GM18868 (cell line): ENCODE measurements around the gene AGRN.
A peak's percentile ranks its signal among the peaks of the same experiment; 100 is the strongest.
"Not testable (repeated sequence)": the region's sequence is repeated elsewhere in the genome, so short reads cannot be mapped to it uniquely, and the experiment has no call there.

Experiments used
- ATAC-seq: cut with Tn5 transposase; IDR thresholded peaks from one replicate; pipeline ENCODE4 v1.9.1; 2021; ENCODE audit warnings: mild to moderate bottlenecking, moderate library complexity; ENCODE audit not compliant: unreplicated experiment

Gene AGRN

GRCh38 chr1:1049318-1050165 is 29.6 kb downstream of the AGRN start:
- no peak for ATAC-seq

DNA sequence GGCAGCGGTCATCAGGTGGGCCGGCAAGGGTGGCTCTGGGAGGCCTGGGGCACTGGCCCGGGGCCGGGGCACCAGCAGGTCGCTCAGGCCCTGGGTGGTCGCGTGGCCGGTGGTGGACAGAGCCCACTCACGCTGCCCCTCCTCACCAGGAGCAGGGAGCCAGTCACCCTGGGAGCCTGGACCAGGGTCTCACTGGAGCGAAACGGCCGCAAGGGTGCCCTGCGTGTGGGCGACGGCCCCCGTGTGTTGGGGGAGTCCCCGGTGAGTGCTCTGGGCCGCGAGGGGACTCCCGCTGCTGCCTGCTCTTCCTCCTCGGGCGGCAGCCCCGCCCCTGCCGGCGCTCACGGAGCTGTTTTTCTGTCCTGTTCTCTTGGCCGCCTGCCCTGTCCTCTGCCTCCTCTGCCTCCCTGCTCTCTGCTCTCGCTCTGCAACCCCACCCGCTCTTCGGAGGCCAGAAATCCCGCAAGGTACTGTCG is 30.7 kb downstream of the AGRN start:
- no peak for ATAC-seq

DNA sequence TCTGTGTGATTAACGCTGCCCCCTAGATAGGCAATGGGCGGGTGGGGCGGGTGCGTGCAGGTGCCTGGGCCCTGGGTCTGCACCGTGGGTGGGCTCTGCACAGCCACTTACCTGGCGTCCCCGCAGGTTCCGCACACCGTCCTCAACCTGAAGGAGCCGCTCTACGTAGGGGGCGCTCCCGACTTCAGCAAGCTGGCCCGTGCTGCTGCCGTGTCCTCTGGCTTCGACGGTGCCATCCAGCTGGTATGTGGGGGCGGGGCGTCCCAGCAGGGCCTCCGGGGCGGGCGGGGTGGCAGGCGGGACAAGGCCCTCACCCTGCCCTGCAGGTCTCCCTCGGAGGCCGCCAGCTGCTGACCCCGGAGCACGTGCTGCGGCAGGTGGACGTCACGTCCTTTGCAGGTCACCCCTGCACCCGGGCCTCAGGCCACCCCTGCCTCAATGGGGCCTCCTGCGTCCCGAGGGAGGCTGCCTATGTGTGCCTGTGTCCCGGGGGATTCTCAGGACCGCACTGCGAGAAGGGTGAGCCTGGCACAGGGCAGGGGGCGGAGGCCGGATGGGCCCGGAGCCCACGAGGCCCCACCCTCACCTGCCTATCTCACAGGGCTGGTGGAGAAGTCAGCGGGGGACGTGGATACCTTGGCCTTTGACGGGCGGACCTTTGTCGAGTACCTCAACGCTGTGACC is 31.3 kb downstream of the AGRN start:
- ATAC-seq, result no peak

DNA sequence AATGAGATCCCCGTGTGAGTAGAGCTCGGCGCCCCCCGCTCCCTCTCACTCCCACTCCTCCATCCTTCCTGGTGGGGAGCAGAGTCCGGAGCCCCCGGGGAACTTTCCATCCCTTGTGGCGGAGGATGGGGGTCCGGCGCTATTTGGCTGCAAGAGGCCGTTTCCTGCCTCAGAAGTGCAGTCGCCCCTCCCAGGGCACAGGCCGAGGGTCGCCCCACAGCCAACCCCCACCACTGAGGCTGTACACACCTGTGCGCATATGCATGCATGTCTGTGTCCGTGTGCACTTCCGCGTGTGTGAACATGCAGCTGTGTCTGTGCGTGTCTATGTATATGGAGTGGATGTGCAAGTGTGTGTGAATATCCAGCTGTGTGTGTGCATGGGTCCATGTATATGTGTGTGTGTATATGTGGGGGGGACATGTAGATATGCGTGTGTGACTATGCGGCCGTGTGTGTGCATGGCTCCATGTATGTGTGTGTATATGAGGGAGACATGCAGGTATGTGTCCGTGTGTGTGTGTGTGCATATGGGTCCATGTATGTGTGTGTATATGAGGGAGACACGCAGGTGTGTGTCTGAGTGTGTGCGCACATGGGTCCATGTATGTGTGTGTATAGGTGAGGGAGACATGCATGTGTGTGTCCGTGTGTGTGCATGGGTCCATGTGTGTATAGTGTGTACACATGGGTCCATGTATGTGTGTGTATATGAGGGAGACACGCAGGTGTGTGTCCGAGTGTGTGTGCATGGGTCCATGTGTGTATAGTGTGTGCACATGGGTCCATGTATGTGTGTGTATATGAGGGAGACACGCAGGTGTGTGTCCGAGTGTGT is 32.3 kb downstream of the AGRN start:
- ATAC-seq, result no peak

DNA sequence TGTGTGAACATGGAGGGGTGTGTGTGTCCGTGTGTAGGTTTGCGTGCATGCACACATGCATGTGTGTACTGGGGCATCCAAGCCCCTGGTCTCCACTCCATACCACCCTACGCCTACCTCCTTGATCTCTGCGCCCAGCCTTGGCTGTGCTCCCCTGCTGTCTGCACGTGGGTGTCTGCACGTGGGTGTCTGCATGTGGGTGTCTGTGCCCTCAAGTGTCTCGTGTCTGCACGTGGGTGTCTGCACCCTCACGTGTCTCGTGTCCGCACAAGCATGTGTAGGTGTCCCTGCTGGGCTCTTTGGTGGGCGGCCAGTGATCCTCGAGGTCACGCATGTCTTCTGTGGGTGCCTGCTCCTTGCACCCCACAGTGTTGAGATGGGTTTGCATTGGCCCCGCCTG is 33.1 kb downstream of the AGRN start:
- ATAC-seq, result no peak

GRCh38 chr1:1053682-1054081 is 33.8 kb downstream of the AGRN start:
- no peak for ATAC-seq

GRCh38 chr1:1054099-1054700 is 34.3 kb downstream of the AGRN start:
- no peak for ATAC-seq

- ATAC-seq, result no peak
These were observed 35.1 kb downstream of the AGRN start for GRCh38 chr1:1054971-1055370.

GRCh38 chr1:1055841-1056736 is 36.2 kb downstream of the AGRN start:
- ATAC-seq, result no peak

DNA sequence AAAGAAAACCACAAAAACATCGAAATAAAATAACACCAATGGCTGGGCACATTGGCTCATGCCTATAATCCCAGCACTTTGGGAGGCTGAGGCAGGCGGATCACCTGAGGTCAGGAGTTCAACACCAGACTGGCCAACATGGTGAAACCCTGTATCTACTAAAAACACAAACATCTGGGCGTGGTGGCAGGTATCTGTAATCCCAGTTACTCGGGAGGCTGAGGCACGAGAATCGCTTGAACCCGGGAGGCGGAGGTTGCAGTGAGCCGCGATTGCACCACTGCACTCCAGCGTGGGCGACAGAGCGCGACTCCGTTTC is 37.8 kb downstream of the AGRN start:
- ATAC-seq, result not testable (repeated sequence)

DNA sequence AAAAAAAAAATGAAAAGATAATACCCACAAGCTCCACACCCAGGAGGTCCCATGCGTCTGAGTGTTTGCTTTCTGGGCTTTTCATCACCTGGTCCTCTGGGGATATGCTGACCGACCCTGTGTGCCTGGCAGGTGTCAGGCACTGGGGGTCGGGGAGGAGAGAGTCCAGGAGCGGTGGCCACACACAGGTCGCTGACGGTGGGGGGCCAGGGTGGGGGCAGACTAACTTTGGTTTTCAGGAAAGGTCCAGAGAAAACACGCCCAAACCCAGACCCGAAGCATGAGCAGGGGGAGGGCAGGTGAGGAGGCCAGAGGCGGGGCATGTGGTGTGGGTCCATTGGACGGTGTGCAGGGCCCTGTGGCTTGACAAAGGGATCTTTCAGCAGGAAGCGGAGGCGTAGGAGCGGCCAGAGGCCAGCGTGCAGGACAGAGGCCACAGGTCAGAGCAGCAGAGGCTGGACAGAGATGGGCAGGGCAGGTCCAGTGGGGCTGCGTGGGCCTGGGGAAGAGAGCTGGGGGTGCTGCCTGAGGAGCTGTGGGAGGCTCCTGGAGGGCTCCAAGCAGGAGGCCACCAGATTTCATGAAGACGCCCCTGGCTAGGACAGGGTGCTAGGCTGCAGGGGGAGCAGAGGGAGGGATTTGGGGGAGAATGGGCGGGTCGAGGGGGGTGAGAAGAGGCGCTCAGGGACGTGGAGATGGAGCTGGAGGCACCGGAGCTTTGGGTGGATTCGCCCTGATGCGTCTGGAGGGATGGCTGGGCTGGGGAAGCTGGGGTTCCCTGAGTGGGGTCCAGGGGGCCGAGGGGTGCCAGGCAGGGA is 38.4 kb downstream of the AGRN start:
- no peak for ATAC-seq

DNA sequence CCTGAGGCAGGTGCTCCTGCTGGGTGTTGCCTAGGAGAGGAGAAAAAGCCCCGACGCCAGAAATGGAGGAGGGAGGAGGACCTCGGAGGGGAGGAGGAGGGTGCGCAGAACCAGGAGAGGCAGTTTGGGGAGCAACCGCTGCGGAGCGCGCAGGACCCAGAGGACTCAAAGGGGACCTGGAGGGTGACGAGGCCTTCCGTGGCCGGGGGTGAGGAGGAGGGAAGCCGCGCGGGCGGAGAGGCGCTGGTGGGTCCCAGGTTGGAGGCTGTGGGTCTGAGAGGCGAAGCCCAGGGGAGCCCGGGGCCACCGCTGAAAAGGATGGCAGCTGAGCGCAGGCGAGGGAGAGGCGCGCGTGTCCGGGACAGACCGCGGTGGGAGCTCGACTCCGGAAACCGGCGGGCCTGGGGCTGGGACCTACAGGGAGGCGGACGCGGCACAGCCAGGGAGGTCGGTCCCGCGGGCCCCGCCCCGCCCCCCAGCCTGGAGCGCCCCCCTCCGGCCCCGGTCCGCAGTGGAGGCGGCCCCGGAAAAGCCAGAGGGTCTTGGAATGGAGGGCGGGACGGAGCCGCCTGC is 39.1 kb downstream of the AGRN start:
- peak; percentile 32 for ATAC-seq

- peak; percentile 55 for ATAC-seq
These were observed 39.8 kb downstream of the AGRN start for GRCh38 chr1:1059494-1060280.

- ATAC-seq, result no peak
These were observed 40.5 kb downstream of the AGRN start for GRCh38 chr1:1060281-1061000.

- no peak for ATAC-seq
These were observed 41.9 kb downstream of the AGRN start for GRCh38 chr1:1061682-1062345.

DNA sequence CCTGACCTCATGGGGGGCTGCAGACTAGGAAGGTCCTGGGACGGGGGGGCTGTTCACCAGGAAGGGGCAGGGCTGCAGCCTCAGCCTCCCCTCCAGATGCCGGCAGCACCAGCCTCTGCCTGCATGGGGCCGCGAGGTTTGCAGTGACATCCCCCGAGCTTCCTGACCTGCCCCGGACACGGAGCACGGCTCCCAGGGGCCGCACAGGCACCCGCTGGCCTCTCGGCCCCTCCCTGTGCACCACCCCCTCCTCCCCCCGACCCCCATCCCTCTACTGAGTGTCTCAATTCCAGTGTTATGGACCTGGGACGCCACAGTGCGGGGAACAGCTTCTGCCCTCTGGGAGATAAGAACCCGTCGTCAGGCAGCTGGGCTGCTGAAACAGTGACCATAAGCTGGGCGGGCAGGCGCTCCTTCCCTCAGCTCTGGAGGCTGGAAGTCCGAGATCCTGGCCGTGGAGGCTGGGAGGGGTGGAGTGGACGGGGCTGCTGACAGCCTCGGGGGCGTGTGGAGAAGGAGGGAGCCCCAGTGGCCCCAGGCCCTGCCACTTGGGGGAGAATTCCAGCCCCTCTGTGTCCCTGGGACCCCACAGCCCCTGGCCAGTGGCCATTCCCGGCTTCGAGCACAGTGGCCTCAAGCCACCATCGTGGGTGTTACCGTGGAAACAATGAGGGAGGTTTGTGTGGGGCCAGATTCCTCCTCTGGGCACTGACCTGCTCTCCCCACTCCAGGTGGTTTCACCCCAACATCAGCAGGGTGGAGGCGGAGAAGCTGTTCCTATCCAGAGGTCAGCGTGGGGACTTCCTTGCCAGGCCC is 42.6 kb downstream of the AGRN start:
- ATAC-seq, result no peak
